Superior temporal gyrus (tissue), 1 donor: Measurements from ENCODE around the gene PNPLA3.

Experiments
- DNase-seq: peaks from one replicate; pipeline ENCODE4 v3.0.0-alpha.2; 2016; ENCODE audit errors: extremely low spot score

PNPLA3 gene

GRCh38 chr22:43924877-43925276, 1.3 kb downstream of the PNPLA3 start:
- no peak for DNase-seq

GRCh38 chr22:43925433-43926348, 2.1 kb downstream of the PNPLA3 start:
- no peak for DNase-seq

GRCh38 chr22:43926349-43926710, 2.7 kb downstream of the PNPLA3 start:
- no peak for DNase-seq

GRCh38 chr22:43928468-43928867, 4.9 kb downstream of the PNPLA3 start:
- no peak for DNase-seq

- DNase-seq: no peak
These were observed 5.3 kb downstream of the PNPLA3 start for GRCh38 chr22:43928908-43929307.

- DNase-seq: no peak
These were observed 8.2 kb downstream of the PNPLA3 start for GRCh38 chr22:43931771-43932170.

GRCh38 chr22:43941449-43941848, 17.8 kb downstream of the PNPLA3 start:
- DNase-seq: no peak

GRCh38 chr22:43944670-43945430, 21.2 kb downstream of the PNPLA3 start:
- no peak for DNase-seq

- peak; percentile 62 for DNase-seq
These were observed 22.2 kb downstream of the PNPLA3 start for GRCh38 chr22:43945632-43946383.

- DNase-seq: no peak
These were observed 22.7 kb downstream of the PNPLA3 start for GRCh38 chr22:43946384-43946667.

- no peak for DNase-seq
These were observed 25.3 kb downstream of the PNPLA3 start for GRCh38 chr22:43948836-43949406.

GRCh38 chr22:43951391-43951790, 27.8 kb downstream of the PNPLA3 start:
- DNase-seq: no peak

- no peak for DNase-seq
These were observed 28.4 kb downstream of the PNPLA3 start for GRCh38 chr22:43951966-43952365.

GRCh38 chr22:43953988-43954785, 30.6 kb downstream of the PNPLA3 start:
- DNase-seq: no peak

GRCh38 chr22:43955040-43955882, 31.7 kb downstream of the PNPLA3 start, which contains the start of gene SAMM50:
Gene SAMM50, plus strand, starts transcription at chr22:43955442. Its CDS starts 136 bp downstream, at chr22:43955578.
- peak; percentile 96 for DNase-seq

GRCh38 chr22:43955883-43956782, 32.5 kb downstream of the PNPLA3 start:
- DNase-seq: peak; percentile 26

- DNase-seq: no peak
These were observed 33.3 kb downstream of the PNPLA3 start for GRCh38 chr22:43956805-43957463.

- DNase-seq: no peak
These were observed 34.3 kb downstream of the PNPLA3 start for GRCh38 chr22:43957871-43958270.
